ENCODE results near the gene FKBP2. TPM values are rescaled to one million over a fixed set of nuclear protein-coding genes. Genes with fewer than 3 reads are reported as not detected.

Gene FKBP2
- total RNA-seq, 1 donor from 2014 or later = 17.5 TPM

DNA sequence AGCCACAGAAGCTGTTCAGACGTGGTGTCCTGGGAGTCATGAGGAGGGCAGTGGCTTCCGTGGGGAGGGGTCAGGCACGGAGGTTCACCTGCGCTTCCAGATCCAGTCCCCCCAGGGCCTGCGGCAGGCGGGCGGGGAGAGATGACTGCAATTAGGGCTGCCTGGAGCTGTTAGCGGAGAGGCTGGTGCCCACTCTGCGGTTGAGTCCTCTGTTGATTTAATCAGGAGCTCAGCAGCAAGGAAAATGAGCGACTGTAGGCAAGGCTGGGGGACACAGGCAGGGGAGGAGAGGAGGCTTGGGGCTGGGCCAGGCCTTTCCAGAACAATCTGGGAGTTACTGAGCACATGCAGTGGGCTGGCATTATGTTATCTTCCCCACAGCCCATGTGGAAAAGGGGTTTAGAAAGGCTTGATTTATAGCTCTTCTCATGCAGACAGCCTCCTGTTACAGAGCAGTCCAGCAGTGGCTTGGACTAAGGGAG is 23.5 kb downstream of the FKBP2 start:
- no peak for DNase-seq

DNA sequence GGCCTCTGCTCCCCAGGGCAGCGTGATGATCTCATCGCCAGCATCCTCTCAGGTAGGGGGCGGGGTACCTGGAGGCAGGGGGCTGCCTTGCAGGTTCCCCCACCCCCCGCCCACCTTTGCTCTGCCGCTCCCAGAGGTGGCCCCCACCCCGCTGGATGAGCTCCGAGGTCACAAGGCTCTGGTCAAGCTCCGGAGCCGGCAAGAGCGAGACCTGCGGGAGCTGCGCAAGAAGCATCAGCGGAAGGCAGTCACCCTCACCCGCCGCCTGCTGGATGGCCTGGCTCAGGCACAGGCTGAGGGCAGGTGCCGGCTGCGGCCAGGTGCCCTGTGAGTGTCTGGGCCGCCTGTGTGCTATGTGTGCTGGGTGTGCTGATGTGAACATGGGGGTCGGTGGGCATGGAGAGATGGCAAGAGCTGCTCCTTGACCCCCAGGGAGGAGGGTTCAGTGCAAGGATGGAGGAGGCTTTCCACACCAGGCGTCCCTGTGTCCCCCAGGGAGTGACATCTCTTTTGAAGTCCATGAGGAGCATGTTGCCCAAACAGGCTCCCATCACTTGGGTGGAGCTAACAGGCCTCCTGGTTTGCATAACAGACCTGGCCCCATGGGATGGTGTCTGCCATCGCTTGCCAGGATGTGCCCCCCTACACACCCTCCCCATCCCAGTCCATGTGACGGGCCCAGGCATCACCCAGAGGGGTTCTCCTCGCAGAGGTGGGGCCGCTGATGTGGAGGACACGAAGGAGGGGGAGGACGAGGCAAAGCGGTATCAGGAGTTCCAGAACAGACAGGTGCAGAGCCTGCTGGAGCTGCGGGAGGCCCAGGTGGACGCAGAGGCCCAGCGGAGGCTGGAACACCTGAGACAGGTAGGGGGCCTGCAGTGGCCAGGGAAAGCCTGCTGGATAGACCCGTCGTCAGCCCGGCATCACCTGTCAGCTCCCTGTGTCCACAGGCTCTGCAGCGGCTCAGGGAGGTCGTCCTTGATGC is 24.6 kb downstream of the FKBP2 start:
- no peak for DNase-seq

DNA sequence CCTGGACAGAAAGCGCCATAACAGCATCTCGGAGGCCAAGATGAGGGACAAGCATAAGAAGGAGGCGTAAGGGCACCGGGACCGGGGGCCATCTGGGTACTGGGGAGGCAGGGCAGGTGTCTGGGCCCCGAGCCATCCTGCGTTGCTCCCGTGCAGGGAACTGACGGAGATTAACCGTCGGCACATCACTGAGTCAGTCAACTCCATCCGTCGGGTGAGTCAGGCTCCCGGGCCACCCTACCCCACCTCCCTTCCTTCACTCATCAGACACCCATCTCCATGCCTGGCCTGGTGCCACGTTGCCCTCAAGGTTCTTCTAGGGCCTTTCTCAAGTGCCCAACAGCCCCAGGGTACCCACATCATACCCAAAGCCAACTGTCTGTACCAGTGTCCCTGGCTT is 25.4 kb downstream of the FKBP2 start:
- DNase-seq = no peak

DNA sequence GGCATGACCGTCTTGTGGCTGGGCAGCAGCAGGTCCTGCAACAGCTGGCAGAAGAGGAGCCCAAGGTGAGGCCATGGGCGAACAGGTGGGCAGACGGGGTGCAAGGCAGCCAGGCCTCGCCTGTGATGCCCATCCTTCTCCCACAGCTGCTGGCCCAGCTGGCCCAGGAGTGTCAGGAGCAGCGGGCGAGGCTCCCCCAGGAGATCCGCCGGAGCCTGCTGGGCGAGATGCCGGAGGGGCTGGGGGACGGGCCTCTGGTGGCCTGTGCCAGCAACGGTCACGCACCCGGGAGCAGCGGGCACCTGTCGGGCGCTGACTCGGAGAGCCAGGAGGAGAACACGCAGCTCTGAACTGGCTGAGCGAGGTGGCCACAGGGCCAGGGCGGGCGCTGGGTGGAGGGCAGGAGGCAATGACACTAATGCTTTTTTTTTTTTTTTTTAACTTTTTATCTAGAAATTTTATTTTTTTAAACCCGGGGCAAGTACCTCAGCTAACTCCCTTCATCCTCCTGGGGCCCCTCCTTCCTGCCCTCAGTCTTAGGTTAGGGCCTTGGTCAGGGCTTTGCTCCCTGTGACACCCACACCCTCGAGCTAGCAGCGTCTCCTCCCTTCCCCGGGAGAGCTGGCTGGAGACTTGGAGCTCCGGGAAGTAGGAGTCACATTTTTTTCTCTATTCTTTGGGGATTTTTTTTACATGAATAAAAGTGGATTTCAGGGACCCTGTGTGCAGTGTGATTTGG is 26.5 kb downstream of the FKBP2 start:
- no peak for DNase-seq

DNA sequence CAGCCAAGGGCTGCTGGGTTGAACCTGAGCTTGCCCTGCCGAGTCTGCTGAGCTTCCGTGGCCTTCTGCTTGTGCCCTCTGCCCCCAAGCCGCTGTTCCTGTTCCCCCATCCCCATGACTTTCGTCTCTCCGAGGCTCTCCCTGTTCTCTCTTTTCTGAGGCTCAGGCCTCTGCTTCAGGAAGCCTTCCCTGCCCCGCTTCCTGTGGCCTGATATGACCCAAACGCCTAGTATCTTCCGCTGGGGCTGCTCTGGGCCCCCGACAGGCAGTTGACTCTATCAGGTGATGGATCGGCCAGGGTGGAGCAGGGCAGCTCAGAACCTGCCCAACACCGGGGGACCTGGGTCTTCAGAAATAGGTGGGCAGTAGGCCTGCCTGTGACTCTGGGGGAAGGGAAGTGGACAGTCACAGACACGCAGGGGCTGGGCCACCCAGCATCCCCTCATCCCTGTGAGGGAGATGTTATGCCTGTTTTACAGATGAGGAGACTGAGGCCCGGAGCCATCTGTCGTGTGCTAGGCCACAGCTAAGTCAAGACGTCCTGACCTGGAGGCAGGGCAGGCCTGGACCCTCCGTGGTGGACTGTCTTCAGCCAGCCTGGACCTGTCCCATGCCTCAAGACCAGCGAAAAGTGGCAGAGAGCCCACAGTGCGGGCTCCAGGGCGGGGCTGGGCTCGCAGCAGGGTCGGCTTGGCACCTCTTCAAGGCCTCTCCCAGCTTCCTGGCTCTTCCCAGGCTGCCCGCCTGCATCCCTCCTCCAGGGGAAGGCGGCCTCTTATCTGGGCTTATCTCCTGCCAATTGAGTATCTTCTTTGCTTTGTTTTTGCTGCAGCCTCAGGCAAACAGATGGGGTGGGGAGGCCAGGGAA is 27.4 kb downstream of the FKBP2 start:
- DNase-seq = no peak

DNA sequence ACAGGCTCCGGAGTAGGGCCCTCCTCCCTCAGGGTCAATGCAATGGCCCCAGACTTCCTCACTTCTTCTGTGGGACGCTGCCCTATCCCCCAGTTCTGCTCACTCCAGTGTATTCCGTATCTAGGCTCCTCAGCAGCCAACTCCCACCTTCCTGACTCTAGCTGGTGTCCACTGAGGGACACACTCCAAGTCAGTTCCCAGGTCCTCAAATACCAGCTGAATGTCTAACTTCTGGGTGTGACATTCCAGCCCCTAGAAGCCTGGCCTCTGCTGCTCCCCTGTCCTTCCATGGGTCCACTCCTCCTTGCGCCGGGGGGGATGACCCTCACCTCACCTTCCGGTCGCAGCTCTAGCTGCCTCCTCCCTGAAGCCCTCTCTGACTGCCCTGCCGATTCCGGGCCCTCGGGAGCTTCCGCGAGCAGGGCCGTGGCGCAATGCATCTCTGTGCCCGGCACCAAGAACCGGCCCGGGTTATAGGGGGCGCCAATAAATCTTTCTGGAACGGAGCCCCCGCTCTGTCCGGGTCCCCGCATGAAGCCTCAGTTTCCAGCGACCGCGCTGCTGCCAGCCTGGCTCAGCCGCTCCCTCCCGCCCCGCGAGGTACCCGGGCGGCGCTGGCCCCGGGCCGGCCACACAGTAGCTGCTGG is 28.1 kb downstream of the FKBP2 start:
- no peak for DNase-seq

DNA sequence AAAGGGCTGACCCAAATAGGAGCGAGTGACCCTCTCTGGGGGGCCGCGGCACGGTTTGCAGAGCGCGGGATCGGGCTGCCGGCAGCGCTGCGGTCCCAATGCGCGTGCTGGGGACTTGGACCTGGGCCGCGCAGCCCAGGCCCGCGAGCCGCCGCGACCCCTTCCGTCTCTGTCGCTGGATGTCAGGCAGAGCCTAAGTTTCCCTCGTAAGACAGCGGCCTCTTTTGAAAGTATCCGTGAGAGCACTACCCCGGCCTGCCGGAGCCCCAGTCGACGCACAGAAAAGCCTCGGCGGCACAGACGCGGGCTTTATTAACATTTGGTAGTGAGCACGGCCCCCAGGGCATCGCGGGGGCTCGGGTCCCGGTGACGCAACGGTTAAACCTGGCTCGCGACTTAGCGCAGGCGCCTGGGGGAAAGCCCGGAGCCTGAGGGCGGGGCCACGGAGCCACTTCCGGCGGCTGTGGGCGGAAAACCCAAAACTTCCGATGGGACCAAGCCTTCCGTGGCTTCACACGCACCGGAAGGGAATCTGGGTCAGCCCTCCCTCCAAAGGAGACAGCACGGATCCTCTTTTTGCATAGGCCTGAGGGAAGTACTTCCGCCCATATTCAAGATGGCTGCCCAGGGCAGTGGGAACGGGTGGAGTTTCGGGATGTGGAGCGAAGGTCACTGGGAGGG is 28.8 kb downstream of the FKBP2 start:
- DNase-seq = peak; percentile 99

DNA sequence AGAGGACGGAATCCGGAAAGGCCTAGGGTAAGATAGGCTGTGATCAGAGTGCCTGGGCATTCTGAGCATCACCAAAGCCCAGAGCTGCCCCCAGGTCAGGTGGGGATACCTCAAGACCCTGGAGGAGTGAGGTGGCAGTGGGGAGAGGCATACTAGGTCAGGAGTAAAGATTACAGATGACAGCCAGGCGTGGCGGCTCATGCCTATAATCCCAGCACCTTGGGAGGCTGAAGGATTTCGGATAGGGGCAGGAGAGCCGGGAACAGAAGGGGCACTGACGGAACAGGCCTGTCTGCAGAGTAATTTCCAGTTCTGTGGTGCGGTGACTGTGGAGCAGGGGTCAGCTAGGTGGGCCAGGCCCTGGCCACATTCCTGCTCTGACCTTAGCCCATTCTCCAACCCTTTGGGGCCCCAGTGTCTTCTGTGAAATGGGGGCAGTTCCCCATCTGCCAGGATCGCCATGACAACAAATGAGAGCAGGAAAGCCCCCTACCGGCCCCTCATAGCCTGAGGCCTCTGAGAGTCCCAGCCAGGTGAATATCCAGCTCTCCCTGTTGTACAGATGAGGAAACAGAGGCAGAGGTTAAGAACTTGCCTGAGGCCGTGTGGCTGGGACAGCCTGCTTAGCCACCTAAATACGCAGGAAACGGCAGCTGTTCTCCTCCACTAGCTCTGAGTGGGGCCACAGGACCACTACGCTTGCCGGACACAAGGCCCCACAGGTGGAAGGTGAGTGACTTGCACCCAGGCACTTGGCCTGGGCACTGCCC is 34.3 kb downstream of the FKBP2 start:
- DNase-seq = no peak

DNA sequence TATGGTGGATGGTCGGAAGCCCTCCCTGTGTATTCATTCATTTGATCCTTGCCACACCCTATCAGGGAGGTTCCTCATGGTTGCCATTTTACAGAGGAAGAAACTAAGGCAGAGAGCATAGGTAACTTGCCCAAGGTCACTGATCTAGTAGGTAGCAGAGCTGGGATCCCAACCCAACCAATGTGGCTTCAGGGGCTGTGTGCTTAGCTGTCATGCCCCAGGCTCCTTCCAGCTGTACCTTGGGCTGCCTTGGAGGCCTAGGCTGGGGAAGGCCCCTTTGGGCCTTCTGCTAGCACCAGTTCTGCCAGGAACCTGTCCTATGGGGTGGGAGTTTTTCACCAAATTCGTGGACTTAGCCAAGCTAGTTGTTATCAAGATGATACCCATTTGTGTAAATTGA is 34.9 kb downstream of the FKBP2 start:
- DNase-seq = no peak

DNA sequence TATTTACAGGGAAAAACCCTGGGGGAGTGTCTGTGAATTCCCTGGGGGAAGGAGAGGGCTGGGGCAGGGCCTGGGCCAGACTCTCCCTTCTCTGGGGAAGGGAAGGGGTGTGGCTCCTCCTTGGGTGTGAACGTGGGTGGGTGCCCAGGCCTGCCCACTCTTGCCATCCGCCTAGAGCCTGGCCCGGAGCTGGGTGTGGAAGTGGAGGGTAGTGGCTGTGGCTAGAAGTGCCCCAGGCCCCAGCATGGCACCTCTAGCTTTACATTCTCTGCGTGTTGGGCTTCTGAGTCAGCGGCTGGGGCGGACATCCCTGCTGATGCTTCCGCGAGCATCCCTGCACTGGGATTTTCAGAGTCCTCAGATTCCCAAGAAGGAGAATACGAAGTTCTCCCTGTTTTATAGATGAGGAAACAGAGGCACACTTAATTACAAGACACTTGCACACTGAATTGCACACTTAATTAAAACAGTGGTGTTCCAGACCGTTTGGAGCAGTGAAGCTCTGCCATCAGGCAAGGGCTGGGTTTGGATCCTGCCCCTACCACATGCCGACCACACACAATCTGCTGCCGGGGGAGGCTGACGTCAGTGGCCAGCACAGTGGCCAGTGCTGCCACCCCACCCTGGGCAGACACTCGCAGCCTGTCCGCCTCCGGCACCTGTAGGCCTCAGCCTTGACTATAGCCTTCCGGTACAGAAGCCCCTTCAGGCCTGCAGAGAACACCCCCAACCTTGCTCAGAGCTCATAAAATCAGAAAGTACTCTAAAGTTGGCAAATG is 35.9 kb downstream of the FKBP2 start:
- no peak for DNase-seq

DNA sequence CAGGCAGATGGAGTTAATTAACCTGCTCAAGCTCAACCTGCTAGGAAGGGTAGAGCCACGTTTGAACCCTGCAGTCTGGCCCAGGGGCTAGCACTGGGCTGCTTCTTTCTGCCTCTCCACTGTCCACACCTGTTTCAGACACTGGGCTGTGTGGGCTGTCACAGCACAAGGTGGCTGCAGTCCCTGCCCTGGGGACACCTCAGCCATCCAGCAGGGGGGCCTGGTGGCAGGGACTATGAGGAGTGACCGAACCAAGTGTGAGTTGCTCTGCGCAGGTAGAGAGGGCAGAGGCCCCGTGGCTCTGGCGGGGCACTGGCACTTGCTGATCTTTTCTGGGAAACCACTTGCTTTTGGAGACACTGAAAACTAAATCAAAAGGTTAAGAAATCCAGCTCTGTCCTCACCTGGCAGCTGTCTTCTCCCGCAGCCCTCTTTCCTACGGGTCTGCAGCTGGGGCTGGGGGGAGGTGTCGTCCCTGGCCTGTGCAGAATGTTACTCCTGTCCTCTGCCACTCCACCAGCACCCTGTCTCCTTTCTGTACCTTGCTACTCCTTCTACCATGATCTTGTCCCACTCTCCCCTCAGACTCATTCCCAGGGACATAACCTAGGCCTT is 37.8 kb downstream of the FKBP2 start:
- DNase-seq = no peak

DNA sequence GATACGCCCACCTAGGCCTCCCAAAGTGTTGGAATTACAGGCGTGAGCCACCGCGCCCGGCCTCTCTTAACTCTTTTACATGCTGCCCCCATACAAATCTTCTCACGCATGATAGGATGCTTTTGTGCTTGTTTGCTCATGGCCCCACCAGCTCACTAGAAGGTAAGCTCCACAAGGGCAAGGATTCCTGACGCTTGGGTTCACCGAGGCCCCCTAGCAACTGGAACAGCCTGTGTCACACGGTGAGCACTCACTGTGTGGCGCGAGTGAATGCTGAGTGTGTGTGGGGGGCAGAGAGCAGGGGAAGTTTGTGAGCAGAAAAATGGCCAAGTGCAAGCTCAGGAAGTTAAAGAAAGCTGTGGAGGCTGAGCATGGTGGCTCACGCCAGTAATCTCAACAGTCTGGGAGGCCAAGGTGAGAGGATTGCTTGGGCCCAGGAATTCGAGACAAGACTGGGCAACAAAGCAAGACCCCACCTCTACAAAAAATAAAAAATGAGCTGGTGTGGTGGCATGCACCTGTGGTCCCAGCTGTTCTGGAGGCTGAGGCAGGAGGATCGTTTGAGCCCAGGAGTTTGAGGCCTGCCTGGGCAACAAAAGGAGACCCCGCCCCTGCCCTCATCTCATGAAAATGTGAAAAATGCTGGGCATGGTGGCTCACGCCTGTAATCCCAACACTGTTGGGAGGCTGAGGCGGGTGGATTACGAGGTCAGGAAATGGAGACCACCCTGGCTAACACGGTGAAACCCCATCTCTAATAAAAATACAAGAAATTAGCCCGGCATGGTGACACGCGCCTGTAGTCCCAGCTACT is 41.3 kb downstream of the FKBP2 start:
- DNase-seq = no peak

DNA sequence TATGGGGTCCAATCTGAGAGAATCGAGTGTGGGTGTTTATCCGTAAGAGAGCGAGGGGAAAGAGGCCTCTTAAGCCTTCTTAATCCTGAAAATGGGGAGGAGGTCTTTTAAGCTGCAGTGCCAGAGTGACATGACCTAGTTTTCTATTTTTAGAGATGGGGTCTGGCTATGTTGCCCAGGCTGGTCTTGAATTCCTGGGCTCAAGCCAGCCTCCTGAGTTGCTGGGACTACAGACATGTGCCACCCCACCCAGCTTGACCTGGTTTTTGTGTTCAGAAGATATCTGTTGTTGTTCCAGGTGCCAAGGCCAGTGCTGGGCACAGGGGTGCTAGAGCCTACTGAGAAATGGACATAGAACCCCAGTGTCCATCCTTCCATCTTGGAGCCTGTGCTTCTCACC is 42.2 kb downstream of the FKBP2 start:
- DNase-seq = no peak

DNA sequence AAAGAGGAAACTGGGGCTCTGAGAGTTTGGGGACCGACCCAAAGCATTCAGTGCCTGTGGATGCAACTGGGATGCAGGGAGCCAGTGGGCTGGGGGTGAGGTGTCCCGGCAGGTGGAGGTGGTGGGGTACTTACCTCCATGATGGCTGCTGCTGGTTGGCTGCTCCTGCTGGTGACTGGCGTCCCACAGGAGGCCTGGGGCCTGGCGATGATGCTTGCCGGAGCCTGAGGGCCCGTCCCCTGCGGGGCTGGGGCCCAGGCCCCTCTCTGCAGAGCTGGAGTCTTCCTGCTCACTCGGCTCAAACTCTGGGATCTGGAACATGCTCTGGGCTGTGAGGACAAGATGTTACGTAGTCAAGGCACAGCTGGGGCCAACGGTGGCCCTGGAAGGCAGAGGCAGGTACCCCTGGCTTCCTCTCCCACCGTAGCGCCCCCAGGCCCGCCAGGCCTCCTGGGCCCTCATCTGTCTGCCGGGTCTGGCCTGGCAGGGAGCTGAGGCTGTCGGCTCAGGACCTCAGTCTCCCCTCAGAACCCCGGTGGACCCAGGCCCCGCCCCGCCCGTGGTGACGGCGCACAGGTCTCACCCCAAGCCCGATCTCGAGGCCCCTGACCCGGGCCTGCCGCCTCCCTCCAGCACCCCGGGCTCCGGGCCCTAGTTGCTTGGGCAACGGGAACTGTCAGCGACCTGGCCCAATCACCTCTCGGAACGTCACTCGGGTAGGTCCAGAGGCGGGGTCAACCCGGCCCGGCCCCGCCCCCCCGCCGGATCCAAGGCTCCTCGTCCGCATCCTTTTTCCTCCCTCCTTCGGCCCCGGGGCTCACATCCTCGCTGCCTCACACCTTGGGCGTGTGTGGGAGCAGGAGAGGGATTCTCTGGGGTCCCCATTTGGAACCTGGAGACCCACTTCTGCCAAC is 43.4 kb downstream of the FKBP2 start, which contains the start of gene BAD:
Gene BAD (minus strand): TSS at position 618 of the 914 bp plus-strand sequence. CDS start 297 bp downstream, at position 321.
- DNase-seq = peak; percentile 96

DNA sequence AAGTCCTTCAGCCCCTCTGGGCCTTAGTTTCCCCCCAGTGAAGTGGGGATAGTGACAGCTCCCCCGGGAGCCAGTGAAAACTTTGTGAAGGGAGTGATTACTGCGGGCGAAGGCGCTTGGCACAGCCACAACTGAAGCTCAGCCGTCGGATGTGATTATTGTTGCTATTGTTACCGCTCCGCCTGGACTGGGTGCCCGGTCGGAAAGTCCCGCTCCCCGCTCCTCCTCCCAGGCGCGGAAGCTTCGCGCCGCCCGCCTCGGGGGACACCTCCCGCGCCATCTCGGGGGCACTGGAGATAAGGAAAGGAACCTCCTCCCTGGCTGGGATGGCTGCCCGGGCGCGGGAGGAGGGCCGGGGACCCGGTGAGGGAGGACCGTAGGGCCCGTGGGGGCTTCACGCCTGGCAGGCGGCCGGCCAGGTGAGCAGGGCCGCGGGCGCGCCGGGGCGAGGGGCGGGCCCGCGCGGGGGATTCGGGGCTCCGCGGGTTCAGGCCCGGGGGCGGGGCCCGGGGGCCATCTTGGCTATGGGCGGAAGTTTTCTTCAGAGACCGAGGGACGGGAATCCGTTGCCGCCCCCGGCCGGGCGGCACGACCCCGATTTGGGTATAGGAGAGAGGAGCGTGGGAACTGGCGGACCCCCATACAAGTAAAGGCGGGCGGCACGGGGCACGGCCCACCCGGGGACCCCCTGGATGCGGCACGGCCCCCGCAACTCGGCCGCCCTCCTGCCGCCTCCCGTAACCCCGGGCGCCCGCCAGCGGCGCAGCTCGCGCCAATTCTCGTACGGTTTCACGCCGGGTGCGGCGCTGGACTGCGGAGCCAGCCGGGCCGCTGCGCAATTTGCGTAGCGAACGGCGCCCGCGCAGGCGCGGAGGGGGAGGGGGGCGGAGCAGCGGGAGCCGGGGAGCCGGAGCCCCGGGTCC is 44.3 kb downstream of the FKBP2 start, which contains the start of gene GPR137:
Gene GPR137 (plus strand): TSS at position 887 of the 923 bp plus-strand sequence. CDS start 677 bp downstream, outside the sequence.
- DNase-seq = peak; percentile 91
